Calu3 (cell line): ENCODE data around the gene FAM53C. TPM values are rescaled to one million over a fixed set of nuclear protein-coding genes. Genes with fewer than 3 reads are reported as not detected.

Experiments used
- BruUV-seq: library from RNA; stranded (reverse); fragments of 400-500 nt; replicated peaks from 2 replicates; lab custom pipeline; 2021; lab: Mats Ljungman, UMichigan
- CTCF ChIA-PET: fragments of 300-600 bp; sonication (Branson Sonifier 250); formaldehyde crosslinking; loops from one replicate; lab custom pipeline; 2022; ENCODE audit warnings: antibody characterized with exemption; lab: Charles Lee
- DNase-seq: peaks from one replicate; pipeline ENCODE4 v3.0.0; 2022
- H3K27ac Mint-ChIP-seq: one replicate; pipeline ENCODE4 v1.8.0; 2022; ENCODE audit warnings: mixed read lengths; ENCODE audit not compliant: unreplicated experiment
- H3K27me3 Mint-ChIP-seq: one replicate; pipeline ENCODE4 v1.8.0; 2022; ENCODE audit warnings: mixed read lengths; ENCODE audit not compliant: unreplicated experiment
- H3K36me3 Mint-ChIP-seq: one replicate; pipeline ENCODE4 v1.8.0; 2022; ENCODE audit warnings: mild to moderate bottlenecking, moderate library complexity, mixed read lengths; ENCODE audit not compliant: insufficient read depth, unreplicated experiment
- H3K4me1 Mint-ChIP-seq: one replicate; pipeline ENCODE4 v1.8.0; 2022; ENCODE audit warnings: mild to moderate bottlenecking, low read depth, mixed read lengths; ENCODE audit not compliant: unreplicated experiment
- H3K4me3 Mint-ChIP-seq: one replicate; pipeline ENCODE4 v1.8.0; 2022; ENCODE audit warnings: mild to moderate bottlenecking, low read depth, moderate library complexity, mixed read lengths; ENCODE audit not compliant: unreplicated experiment
- H3K9me3 Mint-ChIP-seq: one replicate; pipeline ENCODE4 v1.8.0; 2022; ENCODE audit warnings: low read depth, mixed read lengths; ENCODE audit not compliant: unreplicated experiment
- CTCF ChIP-seq: fragments of 200-600 bp; IDR thresholded peaks from one replicate; pipeline ENCODE4 v1.8.0; 2022; ENCODE audit warnings: antibody characterized with exemption; ENCODE audit not compliant: unreplicated experiment
- intact Hi-C: fragments of 100-400 bp; cut with micrococcal nuclease; formaldehyde crosslinking; loops from one replicate; pipeline ENCODE4 v1.10.0; 2022; ENCODE audit not compliant: unreplicated experiment
- total RNA-seq: library from RNA; stranded (reverse); gene quantifications from 2 replicates; pipeline ENCODE4 v1.2.3, GENCODE V29; 2022

FAM53C gene
- total RNA-seq, 1 experiment from 2014 or later: 36.1 TPM

GRCh38 chr5:138351056-138351455 lies 13.0 kb downstream of the FAM53C start:
- H3K36me3 Mint-ChIP-seq: peaks cover 63% of the 10 kb centered on the region
- intact Hi-C loops: no loop called here
- no peaks in the 10 kb centered on the region for H3K27me3 Mint-ChIP-seq
- DNase-seq: no peak
- CTCF ChIA-PET: interaction anchor here (2.7 kb wide), 1 partner anchor 20 kb away, joined by 29 read pairs; the partner anchor contains the start of gene CDC25C
- H3K9me3 Mint-ChIP-seq: peaks cover 6% of the 10 kb centered on the region
- H3K27ac Mint-ChIP-seq: no peak overlapping the region
- no peak overlapping the region for H3K4me3 Mint-ChIP-seq
- no TSS peak for BruUV-seq
- TF ChIP-seq CTCF: no peak
- H3K4me1 Mint-ChIP-seq: peaks cover 17% of the 10 kb centered on the region

DNA sequence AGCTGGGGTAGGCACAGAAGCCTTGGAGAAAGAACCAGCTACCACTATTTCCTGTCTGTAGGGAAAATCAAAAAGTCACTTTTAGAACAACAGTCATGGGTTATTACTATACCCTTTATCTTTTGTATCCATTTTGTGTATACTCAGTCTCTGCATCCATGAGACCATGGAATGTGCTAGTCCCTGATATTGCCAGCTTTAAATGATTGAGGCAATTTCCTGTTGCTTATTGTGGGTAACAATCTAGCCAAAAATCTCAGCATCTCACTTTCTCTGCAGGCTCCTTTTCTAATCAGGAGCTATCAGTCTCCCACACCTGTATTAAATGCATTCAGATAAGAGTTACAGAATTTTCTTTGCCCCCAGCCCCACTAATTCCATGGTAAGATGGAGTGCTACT lies 13.5 kb downstream of the FAM53C start:
- CTCF ChIA-PET: interaction anchor here (1.6 to 3.8 kb wide), 4 partner anchors 10 to 20 kb away, joined by 9 to 54 read pairs (median 19); partner anchors contain the start of genes CDC25C and FAM53C
- peak overlapping the region; percentile 88 for H3K27ac Mint-ChIP-seq

GRCh38 chr5:138352071-138352721 lies 14.1 kb downstream of the FAM53C start, which contains the start of gene KDM3B:
KDM3B (plus strand) TSS chr5:138352685; CDS start chr5:138352796, 111 bp downstream.
- peaks cover 6% of the 10 kb centered on the region for H3K9me3 Mint-ChIP-seq
- no TSS peak for BruUV-seq
- DNase-seq: peak; percentile 98
- peaks cover 52% of the 10 kb centered on the region for H3K36me3 Mint-ChIP-seq
- no peaks in the 10 kb centered on the region for H3K27me3 Mint-ChIP-seq
- peaks cover 17% of the 10 kb centered on the region for H3K4me1 Mint-ChIP-seq
- H3K4me3 Mint-ChIP-seq: peak within 1 kb of the TSS; percentile 96
- H3K27ac Mint-ChIP-seq: peak within 1 kb of the TSS; percentile 95
- peak; percentile 98 for TF ChIP-seq CTCF
- intact Hi-C loops: no loop called here
- CTCF ChIA-PET: interaction anchor here (0.8 to 3.8 kb wide), 8 partner anchors 11 to 139 kb away, joined by 3 to 54 read pairs (median 9); partner anchors contain the start of genes CDC23, CDC25C and FAM53C

More for the DNA sequence above, 13.5 kb downstream of the FAM53C start:
- Mint-ChIP-seq H3K27me3 (no peaks in the 10 kb centered on the region), H3K9me3 (peaks cover 6% of the 10 kb centered on the region), H3K4me3 (peak overlapping the region; percentile 67), H3K4me1 (peaks cover 17% of the 10 kb centered on the region), H3K36me3 (peaks cover 59% of the 10 kb centered on the region)
- no peak for TF ChIP-seq CTCF
- intact Hi-C loops: no loop called here
- no peak for DNase-seq
- BruUV-seq: no TSS peak

GRCh38 chr5:138352722-138353559 lies 14.9 kb downstream of the FAM53C start:
- peak overlapping the region; percentile 95 for H3K27ac Mint-ChIP-seq
- DNase-seq: peak; percentile 80
- no peaks in the 10 kb centered on the region for H3K27me3 Mint-ChIP-seq
- intact Hi-C loops: no loop called here
- H3K4me3 Mint-ChIP-seq: peak overlapping the region; percentile 96
- TF ChIP-seq CTCF: peak; percentile 43
- no TSS peak for BruUV-seq
- H3K36me3 Mint-ChIP-seq: peaks cover 51% of the 10 kb centered on the region
- CTCF ChIA-PET: interaction anchor here (0.8 to 3.8 kb wide), 11 partner anchors 11 to 140 kb away, joined by 3 to 54 read pairs (median 5); partner anchors contain the start of genes CDC23, CDC25C and FAM53C
- H3K9me3 Mint-ChIP-seq: peaks cover 6% of the 10 kb centered on the region
- peaks cover 17% of the 10 kb centered on the region for H3K4me1 Mint-ChIP-seq
